Ishikawa (cell line): ENCODE measurements around the gene COQ4.

ENCODE experiments used
- CEBPB ChIP-seq: IDR thresholded peaks from 2 replicates; pipeline ENCODE4 v1.6.1; 2012
- CREB1 ChIP-seq: IDR thresholded peaks from 2 replicates; pipeline ENCODE4 v1.6.1; 2012; ENCODE audit warnings: low read depth
- EGR1 ChIP-seq: IDR thresholded peaks from 2 replicates; pipeline ENCODE4 v1.6.1; 2012
- EP300 ChIP-seq: IDR thresholded peaks from 2 replicates; pipeline ENCODE4 v1.6.1; 2012; ENCODE audit warnings: borderline replicate concordance
- FOXM1 ChIP-seq: IDR thresholded peaks from 2 replicates; pipeline ENCODE4 v1.6.1; 2012; ENCODE audit warnings: low read depth, borderline replicate concordance
- MAX ChIP-seq: IDR thresholded peaks from 2 replicates; pipeline ENCODE4 v1.6.1; 2012
- NFIC ChIP-seq: IDR thresholded peaks from 2 replicates; pipeline ENCODE4 v1.6.1; 2012
- RAD21 ChIP-seq: IDR thresholded peaks from 2 replicates; pipeline ENCODE4 v1.6.1; 2012; ENCODE audit warnings: low read depth
- REST ChIP-seq: IDR thresholded peaks from 2 replicates; pipeline ENCODE4 v1.6.1; 2012; ENCODE audit warnings: low read depth, mild to moderate bottlenecking
- TAF1 ChIP-seq: IDR thresholded peaks from 2 replicates; pipeline ENCODE4 v1.6.1; 2012; ENCODE audit warnings: low read depth, mild to moderate bottlenecking
- TCF12 ChIP-seq: IDR thresholded peaks from 2 replicates; pipeline ENCODE4 v1.6.1; 2012; ENCODE audit warnings: low read depth
- TEAD4 ChIP-seq: IDR thresholded peaks from 2 replicates; pipeline ENCODE4 v1.6.1; 2012
- USF1 ChIP-seq: IDR thresholded peaks from 2 replicates; pipeline ENCODE4 v1.6.1; 2012
- YY1 ChIP-seq: IDR thresholded peaks from 2 replicates; pipeline ENCODE4 v1.6.1; 2012; ENCODE audit warnings: low read depth
- ZBTB7A ChIP-seq: IDR thresholded peaks from 2 replicates; pipeline ENCODE4 v1.6.1; 2012; ENCODE audit warnings: low read depth

Gene COQ4

GRCh38 chr9:128362774-128363173, 40.1 kb downstream of the COQ4 start:
- no peak for TF ChIP-seq TEAD4
- no peak for TF ChIP-seq CEBPB
- TF ChIP-seq EGR1 = no peak
- no peak for TF ChIP-seq TAF1
- TF ChIP-seq TCF12 = no peak
- TF ChIP-seq RAD21 = no peak
- no peak for TF ChIP-seq ZBTB7A
- TF ChIP-seq EP300 = no peak
- TF ChIP-seq FOXM1 = no peak
- no peak for TF ChIP-seq YY1
- TF ChIP-seq REST = no peak
- no peak for TF ChIP-seq CREB1
- TF ChIP-seq USF1 = no peak
- TF ChIP-seq NFIC = no peak
- TF ChIP-seq MAX = no peak

GRCh38 chr9:128365525-128365924, 42.9 kb downstream of the COQ4 start:
- TF ChIP-seq RAD21 (no peak), MAX (no peak), CREB1 (no peak), EGR1 (no peak), EP300 (no peak), REST (no peak)

- TF ChIP-seq EP300 (no peak), NFIC (no peak), TCF12 (no peak), RAD21 (no peak), CEBPB (no peak), MAX (no peak), FOXM1 (no peak), REST (no peak), CREB1 (no peak), EGR1 (no peak), USF1 (no peak), ZBTB7A (no peak), YY1 (no peak), TEAD4 (no peak), TAF1 (no peak)
These were observed 46.5 kb downstream of the COQ4 start for GRCh38 chr9:128369024-128369706.

GRCh38 chr9:128370367-128370751, 47.7 kb downstream of the COQ4 start:
- no peak for TF ChIP-seq TAF1
- TF ChIP-seq EP300 = no peak
- TF ChIP-seq USF1 = no peak
- no peak for TF ChIP-seq TCF12
